ENCODE results near the gene MGAM2.

MGAM2 gene

DNA sequence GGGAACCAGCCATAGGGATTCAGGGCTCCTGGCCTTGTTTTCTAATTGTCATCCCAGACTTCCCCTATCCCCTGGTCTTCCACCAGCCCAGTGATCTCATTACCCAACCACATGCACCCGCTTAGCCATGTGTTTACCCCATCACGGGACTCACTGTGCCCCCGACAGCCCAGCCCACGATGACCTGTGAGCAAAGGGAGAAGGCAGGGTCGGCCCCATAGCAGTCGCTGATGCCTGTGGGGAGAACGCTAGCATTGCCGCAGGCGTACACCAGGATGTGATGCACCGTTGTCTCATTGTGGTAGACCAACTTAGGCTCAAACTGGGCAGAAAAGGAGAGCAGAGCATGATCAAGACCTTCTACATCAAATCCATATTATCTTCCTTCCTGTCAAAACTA is 132.3 kb downstream of the MGAM2 start:
- no peaks in the 10 kb centered on the region for H3K9me3 ChIP-seq (ENCODE audit: control insufficient read depth, insufficient read depth, low read length)
- no peak overlapping the region for H3K9ac ChIP-seq (ENCODE audit: low read depth, low read length)
- H3K4me1 ChIP-seq (ENCODE audit: insufficient read depth, low read length): no peaks in the 10 kb centered on the region
- H3K36me3 ChIP-seq (ENCODE audit: insufficient read depth, low read length): no peaks in the 10 kb centered on the region

GRCh38 chr7:142248166-142249160 is 136.9 kb downstream of the MGAM2 start:
- Histone ChIP-seq H3K9me3 (ENCODE audit: control insufficient read depth, insufficient read depth, low read length) (no peaks in the 10 kb centered on the region), H3K4me1 (ENCODE audit: insufficient read depth, low read length) (peaks cover 7% of the 10 kb centered on the region), H3K36me3 (ENCODE audit: insufficient read depth, low read length) (no peaks in the 10 kb centered on the region), H3K9ac (ENCODE audit: low read depth, low read length) (no peak overlapping the region)

- peaks cover 7% of the 10 kb centered on the region for H3K4me1 ChIP-seq (ENCODE audit: insufficient read depth, low read length)
- H3K9ac ChIP-seq (ENCODE audit: low read depth, low read length): no peak overlapping the region
- no peaks in the 10 kb centered on the region for H3K9me3 ChIP-seq (ENCODE audit: control insufficient read depth, insufficient read depth, low read length)
- H3K36me3 ChIP-seq (ENCODE audit: insufficient read depth, low read length): no peaks in the 10 kb centered on the region
These were observed 138.4 kb downstream of the MGAM2 start for GRCh38 chr7:142249918-142250317.

DNA sequence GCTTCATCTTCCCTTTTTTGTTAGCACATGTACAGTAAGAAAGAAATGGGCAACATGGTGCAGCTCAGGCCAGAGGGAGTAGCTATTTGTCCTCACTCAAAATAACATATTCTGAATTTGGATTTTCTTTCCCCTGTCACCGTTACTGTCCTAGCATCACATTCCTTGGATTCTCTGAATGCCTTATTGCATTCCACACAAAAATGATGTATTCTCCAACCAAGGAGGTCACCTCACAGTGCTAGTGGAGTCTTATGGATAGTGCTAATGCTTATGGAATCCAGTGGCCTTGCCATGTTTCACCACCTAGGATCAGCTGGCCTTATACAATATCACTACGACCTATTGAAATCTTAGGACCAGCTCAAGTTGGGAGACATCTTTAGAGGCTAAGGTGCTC is 139.2 kb downstream of the MGAM2 start:
- Histone ChIP-seq H3K4me1 (ENCODE audit: insufficient read depth, low read length) (peaks cover 7% of the 10 kb centered on the region), H3K9ac (ENCODE audit: low read depth, low read length) (no peak overlapping the region), H3K9me3 (ENCODE audit: control insufficient read depth, insufficient read depth, low read length) (no peaks in the 10 kb centered on the region), H3K36me3 (ENCODE audit: insufficient read depth, low read length) (no peaks in the 10 kb centered on the region)

DNA sequence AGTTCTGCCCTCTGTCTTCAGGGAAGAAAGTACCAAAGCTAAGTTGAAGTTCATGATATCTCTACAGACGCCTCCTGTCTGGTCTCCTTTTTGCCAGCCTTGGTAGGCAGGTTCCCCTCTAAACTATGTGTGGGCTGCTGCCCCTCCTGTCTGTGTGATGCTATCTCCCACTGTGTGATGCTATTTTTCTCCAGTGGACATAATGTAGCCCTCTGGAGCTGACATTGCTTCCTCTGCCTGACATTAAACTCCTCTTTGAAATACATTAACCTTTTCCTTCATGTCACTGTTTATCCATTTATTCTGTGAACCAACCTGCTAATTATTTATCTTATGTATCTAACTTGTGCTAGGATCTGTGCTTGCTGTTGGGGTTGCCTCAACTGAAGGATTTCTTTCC is 146.4 kb downstream of the MGAM2 start, which contains the start of gene PRSS58:
PRSS58 (minus strand) TSS at position 101 of the 400 bp plus-strand sequence. CDS start 351 bp downstream, outside the sequence.
- H3K9me3 ChIP-seq (ENCODE audit: control insufficient read depth, insufficient read depth, low read length): no peaks in the 10 kb centered on the region
- no peak within 1 kb of the TSS for H3K9ac ChIP-seq (ENCODE audit: low read depth, low read length)
- no peaks in the 10 kb centered on the region for H3K36me3 ChIP-seq (ENCODE audit: insufficient read depth, low read length)
- no peaks in the 10 kb centered on the region for H3K4me1 ChIP-seq (ENCODE audit: insufficient read depth, low read length)

- no peaks in the 10 kb centered on the region for H3K9me3 ChIP-seq (ENCODE audit: control insufficient read depth, insufficient read depth, low read length)
- no peak overlapping the region for H3K9ac ChIP-seq (ENCODE audit: low read depth, low read length)
- H3K4me1 ChIP-seq (ENCODE audit: insufficient read depth, low read length): no peaks in the 10 kb centered on the region
- H3K36me3 ChIP-seq (ENCODE audit: insufficient read depth, low read length): no peaks in the 10 kb centered on the region
These were observed 152.3 kb downstream of the MGAM2 start for GRCh38 chr7:142263598-142264380.

All from ES-I3 (cell line).